SK-N-SH treated with all-trans-retinoic acid at 6 μM for 48 hours (cell line): ENCODE data around the gene KLF18.

ENCODE experiments used
- ATAC-seq: fragments of 200-7000 bp; cut with Tn5 transposase; 3 replicates; pipeline ENCODE4 v1.9.1; 2020; ENCODE audit warnings: mild to moderate bottlenecking, moderate library complexity
- ARNTL ChIP-seq: fragments of 450-650 bp; formaldehyde crosslinking; IDR thresholded peaks from 2 replicates; pipeline ENCODE4 v1.5.0; 2020; ENCODE audit warnings: low read depth, mild to moderate bottlenecking, moderate library complexity, borderline replicate concordance
- BACH2 ChIP-seq: fragments of 250-450 bp; sonication (Bioruptor Pico); IDR thresholded peaks from 2 replicates; pipeline ENCODE4 v1.9.0; 2021; ENCODE audit warnings: mild to moderate bottlenecking, borderline replicate concordance
- CSDC2 ChIP-seq: fragments of 250-450 bp; sonication (Bioruptor Pico); IDR thresholded peaks from 2 replicates; pipeline ENCODE4 v1.5.0; 2020; ENCODE audit warnings: mild to moderate bottlenecking, moderate library complexity
- CSRNP3 ChIP-seq: fragments of 250-450 bp; sonication (Bioruptor Pico); IDR thresholded peaks from 2 replicates; pipeline ENCODE4 v1.5.1; 2021; ENCODE audit warnings: mild to moderate bottlenecking, moderate library complexity
- OSR1 ChIP-seq: fragments of 250-450 bp; sonication (Bioruptor Pico); IDR thresholded peaks from 2 replicates; pipeline ENCODE4 v1.8.0; 2022; ENCODE audit warnings: moderate library complexity, mild to moderate bottlenecking, inconsistent platforms
- PATZ1 ChIP-seq: fragments of 250-450 bp; sonication (Bioruptor Pico); IDR thresholded peaks from 2 replicates; pipeline ENCODE4 v1.8.0; 2020; ENCODE audit warnings: mild to moderate bottlenecking, moderate library complexity, borderline replicate concordance
- PPARA ChIP-seq: fragments of 250-450 bp; sonication (Bioruptor Pico); IDR thresholded peaks from 2 replicates; pipeline ENCODE4 v1.5.0; 2020; ENCODE audit warnings: mild to moderate bottlenecking, borderline replicate concordance
- RARB ChIP-seq: fragments of 250-450 bp; sonication (Bioruptor Pico); IDR thresholded peaks from 2 replicates; pipeline ENCODE4 v1.8.0; 2021; ENCODE audit warnings: mild to moderate bottlenecking, moderate library complexity
- SNAI2 ChIP-seq: fragments of 250-450 bp; sonication (Bioruptor Pico); IDR thresholded peaks from 2 replicates; pipeline ENCODE4 v1.5.0; 2020; ENCODE audit warnings: mild to moderate bottlenecking, moderate library complexity
- TCF4 ChIP-seq: fragments of 250-450 bp; sonication (Bioruptor Pico); IDR thresholded peaks from 2 replicates; pipeline ENCODE4 v1.8.0; 2021; ENCODE audit warnings: mild to moderate bottlenecking, moderate library complexity, borderline replicate concordance
- TOX ChIP-seq: fragments of 250-450 bp; sonication (Bioruptor Pico); IDR thresholded peaks from 2 replicates; pipeline ENCODE4 v1.8.0; 2021; ENCODE audit warnings: mild to moderate bottlenecking, moderate library complexity, borderline replicate concordance
- TSHZ2 ChIP-seq: fragments of 250-450 bp; sonication (Bioruptor Pico); IDR thresholded peaks from 2 replicates; pipeline ENCODE4 v1.5.0; 2020; ENCODE audit warnings: mild to moderate bottlenecking, moderate library complexity
- ZFP3 ChIP-seq: fragments of 250-450 bp; sonication (Bioruptor Pico); IDR thresholded peaks from 2 replicates; pipeline ENCODE4 v1.5.0; 2020; ENCODE audit warnings: mild to moderate bottlenecking, moderate library complexity
- ZNF565 ChIP-seq: fragments of 450-650 bp; formaldehyde crosslinking; conservative IDR thresholded peaks from 2 replicates; pipeline ENCODE4 v1.5.0; 2020; ENCODE audit warnings: low read depth, mild to moderate bottlenecking, moderate library complexity
- ZNF70 ChIP-seq: fragments of 450-650 bp; formaldehyde crosslinking; IDR thresholded peaks from 2 replicates; pipeline ENCODE4 v1.5.0; 2020; ENCODE audit warnings: mild to moderate bottlenecking, moderate library complexity
- ZNF8 ChIP-seq: fragments of 450-650 bp; formaldehyde crosslinking; IDR thresholded peaks from 2 replicates; pipeline ENCODE4 v1.5.0; 2020; ENCODE audit warnings: mild to moderate bottlenecking, moderate library complexity
- TF ChIP-seq, protein P1 (sequence below): fragments of 250-450 bp; sonication (Bioruptor Pico); IDR thresholded peaks from 2 replicates; pipeline ENCODE4 v1.8.0; 2021; ENCODE audit warnings: low read depth, mild to moderate bottlenecking, moderate library complexity, borderline replicate concordance

KLF18 gene

DNA sequence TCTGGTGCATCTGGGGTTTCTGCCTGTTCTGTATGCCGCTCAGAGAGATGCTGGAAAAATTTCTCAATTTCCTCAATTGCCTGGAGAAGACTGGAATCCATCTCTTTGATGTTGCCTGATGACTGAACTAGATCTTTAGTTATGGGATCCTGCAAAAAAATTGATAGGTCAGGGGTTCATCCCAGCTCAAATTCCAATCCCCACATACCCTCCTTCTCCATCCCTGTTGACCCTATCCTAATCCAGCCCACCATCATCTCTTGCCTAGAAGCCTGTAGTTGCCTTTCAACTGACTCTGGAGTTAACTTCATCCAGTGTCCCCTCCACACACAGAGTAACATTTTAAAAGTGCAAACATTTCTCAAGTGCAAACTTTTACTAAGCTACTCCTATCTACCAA, at the start of gene KLF18:
TSS of gene KLF18 (minus strand) at position 101 of the 400 bp plus-strand sequence. CDS start at position 101, 0 bp downstream.
- no peak for ATAC-seq

DNA sequence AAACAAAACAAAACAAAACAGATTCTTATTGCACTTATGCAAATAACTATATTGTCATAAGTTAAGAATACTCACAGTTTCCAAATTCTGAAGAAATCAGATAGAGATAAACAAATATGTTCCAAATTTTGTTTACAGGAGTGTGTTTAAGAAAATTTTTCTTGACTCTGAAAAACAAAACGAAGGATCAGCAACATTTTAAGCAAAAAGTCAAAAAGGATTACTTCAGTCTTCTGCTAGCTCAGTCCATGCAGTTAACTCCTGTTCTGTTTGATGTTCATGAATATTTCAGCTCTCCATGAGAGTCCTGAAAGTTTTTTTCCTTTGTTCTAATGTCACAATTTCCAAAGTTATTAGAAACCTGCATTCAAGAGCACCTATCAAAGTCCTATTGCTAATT, 33.2 kb upstream of the KLF18 start:
- no peak for ATAC-seq
- no peak for TF ChIP-seq RARB (CRISPR knock-in tag)
- TF ChIP-seq ZFP3 (CRISPR knock-in tag): no peak
- TF ChIP-seq ZNF565 (CRISPR knock-in tag): no peak
- TF ChIP-seq CSRNP3 (CRISPR knock-in tag): no peak
- no peak for TF ChIP-seq TSHZ2
- no peak for TF ChIP-seq SNAI2
- no peak for TF ChIP-seq ARNTL
- no peak for TF ChIP-seq TCF4 (CRISPR knock-in tag)
- no peak for TF ChIP-seq BACH2 (CRISPR knock-in tag)
- TF ChIP-seq OSR1: no peak
- no peak for TF ChIP-seq ZNF8 (CRISPR knock-in tag)
- TF ChIP-seq ZNF70 (CRISPR knock-in tag): no peak

More for the DNA sequence above, at the start of gene KLF18:
- TF ChIP-seq TSHZ2 (no peak), CSRNP3 (CRISPR knock-in tag) (no peak), CSDC2 (CRISPR knock-in tag) (no peak), RARB (CRISPR knock-in tag) (no peak), ZNF70 (CRISPR knock-in tag) (no peak), PPARA (CRISPR knock-in tag) (no peak), PATZ1 (no peak), BACH2 (CRISPR knock-in tag) (no peak), SNAI2 (no peak), ARNTL (no peak), TCF4 (CRISPR knock-in tag) (no peak), TOX (CRISPR knock-in tag) (no peak)
- TF ChIP-seq, protein P1, sequence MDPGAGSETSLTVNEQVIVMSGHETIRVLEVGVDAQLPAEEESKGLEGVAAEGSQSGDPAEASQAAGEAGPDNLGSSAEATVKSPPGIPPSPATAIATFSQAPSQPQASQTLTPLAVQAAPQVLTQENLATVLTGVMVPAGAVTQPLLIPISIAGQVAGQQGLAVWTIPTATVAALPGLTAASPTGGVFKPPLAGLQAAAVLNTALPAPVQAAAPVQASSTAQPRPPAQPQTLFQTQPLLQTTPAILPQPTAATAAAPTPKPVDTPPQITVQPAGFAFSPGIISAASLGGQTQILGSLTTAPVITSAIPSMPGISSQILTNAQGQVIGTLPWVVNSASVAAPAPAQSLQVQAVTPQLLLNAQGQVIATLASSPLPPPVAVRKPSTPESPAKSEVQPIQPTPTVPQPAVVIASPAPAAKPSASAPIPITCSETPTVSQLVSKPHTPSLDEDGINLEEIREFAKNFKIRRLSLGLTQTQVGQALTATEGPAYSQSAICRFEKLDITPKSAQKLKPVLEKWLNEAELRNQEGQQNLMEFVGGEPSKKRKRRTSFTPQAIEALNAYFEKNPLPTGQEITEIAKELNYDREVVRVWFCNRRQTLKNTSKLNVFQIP: no peak
